ENCODE measurements around the gene SIRT7.

The SIRT7 gene

DNA sequence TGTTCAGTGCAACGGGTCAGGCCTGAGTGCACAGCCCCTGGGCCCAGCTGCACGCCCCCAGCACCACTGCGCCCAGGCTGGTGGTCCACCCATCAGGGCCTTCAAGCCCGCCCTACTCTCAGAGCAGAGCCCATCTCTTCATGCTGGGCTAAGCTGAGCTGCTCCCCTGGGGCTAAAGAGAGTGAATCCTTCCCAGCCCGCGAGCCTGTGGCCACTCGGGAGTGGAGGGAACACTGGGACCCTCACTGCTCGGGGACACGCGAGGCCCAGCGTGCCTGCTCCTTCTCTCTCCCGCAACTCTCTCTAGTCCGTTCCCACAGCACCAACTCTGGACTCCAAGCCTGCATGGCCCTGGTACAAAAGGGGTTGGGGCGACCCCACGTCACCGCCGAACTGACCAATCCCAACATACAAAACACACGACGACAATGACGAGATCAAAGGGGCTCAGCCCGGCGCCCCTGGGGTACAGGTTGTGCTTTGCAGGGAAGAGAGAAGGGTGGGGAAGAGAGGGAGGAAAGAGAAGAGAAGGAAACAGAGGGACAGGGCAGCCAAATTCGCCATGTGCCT lies 4.1 kb upstream of the SIRT7 start:
- no peak overlapping the region for H2AFZ ChIP-seq (ENCODE audit: low read depth)
- peaks cover 86% of the 10 kb centered on the region for H3K79me2 ChIP-seq (ENCODE audit: insufficient read depth, low read depth)
- H3K27me3 ChIP-seq (ENCODE audit: insufficient read depth, low read depth) = no peaks in the 10 kb centered on the region
- H3K27ac ChIP-seq = peak overlapping the region; percentile 14; the same call in 1 of the 2 replicates
- no peak overlapping the region for H3K9ac ChIP-seq
- H3K4me1 ChIP-seq (ENCODE audit: low read depth, poor library complexity, severe bottlenecking) = peaks cover 64% of the 10 kb centered on the region
- TF ChIP-seq CTCF (conservative IDR thresholded peaks at IDR 0.05; ENCODE audit: low read depth, low read length) = no peak
- H4K20me1 ChIP-seq (ENCODE audit: insufficient read depth) = 0 out of 2 replicates have a peak, but pooled peaks cover 4% of the 10 kb centered on the region
- no peaks in the 10 kb centered on the region; the same call in 1 of the 2 replicates for H3K36me3 ChIP-seq (ENCODE audit: insufficient read depth)
- H3K4me2 ChIP-seq = peak overlapping the region; percentile 24; the same call in 1 of the 2 replicates
- no peak overlapping the region for H3K4me3 ChIP-seq (IDR thresholded peaks at IDR 0.05; ENCODE audit: insufficient read depth, low read depth, low read length)

GRCh38 chr17:81921537-81921862 lies 3.5 kb upstream of the SIRT7 start:
- H3K27me3 ChIP-seq (ENCODE audit: insufficient read depth, low read depth) = no peaks in the 10 kb centered on the region
- peaks cover 86% of the 10 kb centered on the region for H3K79me2 ChIP-seq (ENCODE audit: insufficient read depth, low read depth)
- TF ChIP-seq CTCF (conservative IDR thresholded peaks at IDR 0.05; ENCODE audit: low read depth, low read length) = no peak
- H3K27ac ChIP-seq = peak overlapping the region; percentile 14; the same call in 1 of the 2 replicates
- H3K4me1 ChIP-seq (ENCODE audit: low read depth, poor library complexity, severe bottlenecking) = peaks cover 70% of the 10 kb centered on the region
- no peaks in the 10 kb centered on the region; the same call in 1 of the 2 replicates for H3K36me3 ChIP-seq (ENCODE audit: insufficient read depth)
- no peak overlapping the region for H2AFZ ChIP-seq (ENCODE audit: low read depth)
- H3K9ac ChIP-seq = no peak overlapping the region
- 0 out of 2 replicates have a peak, but pooled peaks cover 9% of the 10 kb centered on the region for H4K20me1 ChIP-seq (ENCODE audit: insufficient read depth)
- no peak overlapping the region for H3K4me3 ChIP-seq (IDR thresholded peaks at IDR 0.05; ENCODE audit: insufficient read depth, low read depth, low read length)
- H3K4me2 ChIP-seq = no peak overlapping the region; the same call in 1 of the 2 replicates

DNA sequence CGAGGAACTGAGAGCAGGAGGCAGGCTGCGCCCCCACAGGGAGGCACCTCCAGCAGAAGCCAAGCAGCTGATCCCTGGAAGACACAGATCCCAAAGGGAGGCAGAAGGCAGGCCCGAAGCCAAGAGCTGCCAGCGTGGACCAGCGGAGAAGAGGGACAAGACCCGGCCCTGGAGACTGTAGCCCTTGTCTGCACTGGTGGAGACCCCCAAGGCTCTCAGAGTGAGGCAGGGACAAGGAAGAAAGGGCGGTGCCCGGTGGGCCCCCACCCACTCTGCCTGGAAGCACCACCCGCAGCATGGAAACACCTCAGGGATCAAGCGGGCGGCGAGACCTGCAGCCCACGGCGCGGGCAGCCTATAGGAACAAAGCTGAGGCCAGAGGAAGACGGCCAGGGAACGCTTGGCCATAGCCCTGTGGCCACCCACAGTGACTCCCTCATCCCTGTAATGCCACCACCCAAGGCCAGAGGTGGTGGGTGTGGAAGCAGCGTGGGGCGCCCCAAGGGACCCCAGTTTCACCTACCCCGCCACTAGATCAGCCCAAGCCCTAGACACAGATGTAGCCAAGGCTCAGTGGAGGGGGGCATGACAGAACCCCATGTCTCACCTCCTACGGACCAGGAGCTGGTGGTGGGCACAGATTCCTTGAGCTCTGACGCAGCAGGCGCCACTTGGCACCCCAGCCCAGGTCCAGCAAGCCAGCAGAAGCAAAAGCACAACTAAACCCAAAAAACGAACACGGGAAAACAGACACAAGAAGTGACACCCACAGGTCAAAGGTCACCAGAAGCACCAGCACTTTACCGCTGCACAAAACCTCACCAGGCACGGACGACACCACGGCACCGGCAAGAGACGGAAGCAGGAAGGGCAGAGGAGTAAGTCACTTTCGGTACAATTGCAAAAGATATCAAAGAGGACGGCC lies 2.9 kb upstream of the SIRT7 start:
- Histone ChIP-seq H3K36me3 (ENCODE audit: insufficient read depth) (peaks cover 4% of the 10 kb centered on the region; the same call in 1 of the 2 replicates), H3K4me1 (ENCODE audit: low read depth, poor library complexity, severe bottlenecking) (peaks cover 71% of the 10 kb centered on the region)

More for the DNA sequence above, 2.9 kb upstream of the SIRT7 start:
- no peak overlapping the region; the same call in 1 of the 2 replicates for H3K27ac ChIP-seq
- no peak for TF ChIP-seq CTCF (conservative IDR thresholded peaks at IDR 0.05; ENCODE audit: low read depth, low read length)
- no peak overlapping the region for H3K4me3 ChIP-seq (IDR thresholded peaks at IDR 0.05; ENCODE audit: insufficient read depth, low read depth, low read length)
- H3K4me2 ChIP-seq = no peak overlapping the region; the same call in 1 of the 2 replicates
- no peak overlapping the region for H3K9ac ChIP-seq
- no peak overlapping the region for H2AFZ ChIP-seq (ENCODE audit: low read depth)
- H3K79me2 ChIP-seq (ENCODE audit: insufficient read depth, low read depth) = peaks cover 86% of the 10 kb centered on the region
- H4K20me1 ChIP-seq (ENCODE audit: insufficient read depth) = 0 out of 2 replicates have a peak, but pooled peaks cover 9% of the 10 kb centered on the region
- no peaks in the 10 kb centered on the region for H3K27me3 ChIP-seq (ENCODE audit: insufficient read depth, low read depth)

All from KMS-11 (cell line).